Stimulated activated naive CD8-positive, alpha-beta T cell treated with anti-CD3 and anti-CD28 coated beads, Interleukin-15, Interleukin-2, amounts not matched to agents 100 U/mL and 50 U/mL, for 24 hours (primary cell): ENCODE results near the gene ZSWIM7.

ENCODE experiments used
- ATAC-seq: fragments of 150-1000 bp; cut with Tn5 transposase; one replicate; pipeline ENCODE4 v1.10.0; 2021
- DNase-seq: peaks from one replicate; pipeline ENCODE4 v3.0.0; 2021

The ZSWIM7 gene

DNA sequence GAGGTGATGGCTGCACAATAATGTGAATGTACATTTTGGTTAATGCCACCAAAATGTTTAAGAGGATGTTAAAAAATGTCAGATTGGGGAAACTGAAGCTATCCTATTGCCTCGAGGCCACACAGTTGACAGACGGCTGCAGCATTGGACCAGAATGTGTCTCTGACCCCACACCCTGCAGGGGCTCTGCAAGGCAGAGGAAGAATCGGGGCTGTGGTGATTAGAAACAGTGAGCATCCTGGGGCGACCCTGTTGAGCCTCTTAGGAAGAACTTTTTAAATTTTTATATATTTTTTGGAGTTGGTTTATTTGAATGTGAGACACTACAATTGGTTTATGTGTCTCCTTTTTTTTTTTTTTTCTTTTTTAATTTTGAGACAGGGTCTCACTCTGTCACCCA, 69.6 kb downstream of the ZSWIM7 start:
- ATAC-seq (no peak), DNase-seq (no peak)

DNA sequence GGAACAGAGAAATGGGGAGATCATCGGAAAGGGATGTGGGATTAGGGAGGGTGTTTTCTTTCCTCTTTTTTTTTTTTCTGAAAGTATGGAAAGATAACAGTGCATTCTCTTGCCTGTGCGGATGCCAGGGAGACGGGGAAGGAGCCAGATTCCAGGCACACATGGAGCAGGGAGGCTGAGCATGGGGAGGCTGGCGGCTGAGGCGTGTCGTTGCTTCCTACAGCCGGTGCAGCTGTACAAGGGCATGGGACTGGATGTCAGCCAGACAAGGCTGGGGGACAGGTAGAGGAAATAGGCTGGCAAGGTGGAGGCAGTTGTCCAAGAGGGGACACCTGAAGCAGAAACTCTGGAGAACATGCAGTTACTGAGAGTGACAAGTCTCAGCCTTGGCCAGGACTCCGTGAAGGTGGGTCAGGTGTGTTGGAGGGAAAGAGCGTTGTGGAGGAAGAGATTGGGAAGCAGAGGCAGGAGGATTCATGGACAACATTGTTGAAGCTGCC, 71.2 kb downstream of the ZSWIM7 start:
- ATAC-seq (no peak), DNase-seq (no peak)
